ENCODE results near the gene LENG8.

DNA sequence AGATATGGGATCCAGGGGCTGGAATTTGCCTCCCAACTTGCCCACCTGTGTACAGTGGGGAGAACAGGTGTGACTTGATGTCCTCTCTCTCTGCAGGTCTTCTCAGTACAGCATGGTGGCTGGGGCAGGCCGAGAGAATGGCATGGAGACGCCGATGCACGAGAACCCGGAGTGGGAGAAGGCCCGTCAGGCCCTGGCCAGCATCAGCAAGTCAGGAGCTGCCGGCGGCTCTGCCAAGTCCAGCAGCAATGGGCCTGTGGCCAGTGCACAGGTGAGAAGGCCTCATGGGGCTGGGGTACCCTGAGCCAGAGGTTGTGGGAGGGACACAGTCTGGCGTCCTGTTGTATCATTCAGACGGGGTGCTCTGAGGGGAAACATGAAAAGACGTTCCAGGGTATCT, 3.0 kb downstream of the LENG8 start:
- no peak for TF ChIP-seq POLR2A (IDR thresholded peaks at IDR 0.05)
- TF ChIP-seq, protein P1, sequence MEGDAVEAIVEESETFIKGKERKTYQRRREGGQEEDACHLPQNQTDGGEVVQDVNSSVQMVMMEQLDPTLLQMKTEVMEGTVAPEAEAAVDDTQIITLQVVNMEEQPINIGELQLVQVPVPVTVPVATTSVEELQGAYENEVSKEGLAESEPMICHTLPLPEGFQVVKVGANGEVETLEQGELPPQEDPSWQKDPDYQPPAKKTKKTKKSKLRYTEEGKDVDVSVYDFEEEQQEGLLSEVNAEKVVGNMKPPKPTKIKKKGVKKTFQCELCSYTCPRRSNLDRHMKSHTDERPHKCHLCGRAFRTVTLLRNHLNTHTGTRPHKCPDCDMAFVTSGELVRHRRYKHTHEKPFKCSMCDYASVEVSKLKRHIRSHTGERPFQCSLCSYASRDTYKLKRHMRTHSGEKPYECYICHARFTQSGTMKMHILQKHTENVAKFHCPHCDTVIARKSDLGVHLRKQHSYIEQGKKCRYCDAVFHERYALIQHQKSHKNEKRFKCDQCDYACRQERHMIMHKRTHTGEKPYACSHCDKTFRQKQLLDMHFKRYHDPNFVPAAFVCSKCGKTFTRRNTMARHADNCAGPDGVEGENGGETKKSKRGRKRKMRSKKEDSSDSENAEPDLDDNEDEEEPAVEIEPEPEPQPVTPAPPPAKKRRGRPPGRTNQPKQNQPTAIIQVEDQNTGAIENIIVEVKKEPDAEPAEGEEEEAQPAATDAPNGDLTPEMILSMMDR (IDR thresholded peaks at IDR 0.05) = no peak

Measured in lower leg skin (tissue), 3 donors.